ENCODE data around the gene NDUFA9. TPM values are rescaled to one million over a fixed set of nuclear protein-coding genes. Genes with fewer than 3 reads are reported as not detected.

NDUFA9 gene
- total RNA-seq, 1 experiment from 2014 or later: 110 TPM

DNA sequence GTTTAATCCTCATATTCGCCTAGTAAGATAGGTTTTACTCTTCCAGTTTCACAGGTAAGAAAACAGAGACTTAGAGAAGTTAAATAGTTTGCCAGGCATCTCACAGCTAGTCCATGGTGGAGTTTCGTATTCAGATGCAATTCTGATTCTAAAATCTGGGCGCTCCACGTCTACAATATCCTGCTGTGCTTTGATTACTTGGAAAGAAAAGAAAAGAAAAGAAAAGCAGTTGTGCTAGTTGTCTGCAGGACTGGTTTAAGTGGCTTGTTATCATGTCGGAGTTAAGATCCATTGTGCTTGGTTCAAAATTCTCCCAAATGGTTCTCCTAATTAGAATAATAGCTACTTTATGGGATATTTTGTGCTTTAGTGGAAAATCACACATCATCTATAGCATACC is 18.7 kb upstream of the NDUFA9 start:
- no peak for DNase-seq (ENCODE audit: unreplicated experiment)
- no peaks in the 10 kb centered on the region for H3K9me3 Mint-ChIP-seq (ENCODE audit: unreplicated experiment)
- H3K4me1 Mint-ChIP-seq (ENCODE audit: insufficient read depth, unreplicated experiment): peaks cover 7% of the 10 kb centered on the region
- TF ChIP-seq, protein P1, sequence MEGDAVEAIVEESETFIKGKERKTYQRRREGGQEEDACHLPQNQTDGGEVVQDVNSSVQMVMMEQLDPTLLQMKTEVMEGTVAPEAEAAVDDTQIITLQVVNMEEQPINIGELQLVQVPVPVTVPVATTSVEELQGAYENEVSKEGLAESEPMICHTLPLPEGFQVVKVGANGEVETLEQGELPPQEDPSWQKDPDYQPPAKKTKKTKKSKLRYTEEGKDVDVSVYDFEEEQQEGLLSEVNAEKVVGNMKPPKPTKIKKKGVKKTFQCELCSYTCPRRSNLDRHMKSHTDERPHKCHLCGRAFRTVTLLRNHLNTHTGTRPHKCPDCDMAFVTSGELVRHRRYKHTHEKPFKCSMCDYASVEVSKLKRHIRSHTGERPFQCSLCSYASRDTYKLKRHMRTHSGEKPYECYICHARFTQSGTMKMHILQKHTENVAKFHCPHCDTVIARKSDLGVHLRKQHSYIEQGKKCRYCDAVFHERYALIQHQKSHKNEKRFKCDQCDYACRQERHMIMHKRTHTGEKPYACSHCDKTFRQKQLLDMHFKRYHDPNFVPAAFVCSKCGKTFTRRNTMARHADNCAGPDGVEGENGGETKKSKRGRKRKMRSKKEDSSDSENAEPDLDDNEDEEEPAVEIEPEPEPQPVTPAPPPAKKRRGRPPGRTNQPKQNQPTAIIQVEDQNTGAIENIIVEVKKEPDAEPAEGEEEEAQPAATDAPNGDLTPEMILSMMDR (IDR thresholded peaks at IDR 0.05; ENCODE audit: unreplicated experiment): no peak
- no peak overlapping the region for H3K27ac Mint-ChIP-seq (ENCODE audit: low read depth, unreplicated experiment)
- H3K27me3 Mint-ChIP-seq (ENCODE audit: insufficient read depth, unreplicated experiment): peaks cover 43% of the 10 kb centered on the region
- no peaks in the 10 kb centered on the region for H3K36me3 Mint-ChIP-seq (ENCODE audit: insufficient read depth, unreplicated experiment)
- ChIA-PET POLR2A (no interaction called here), CTCF (interaction anchor here (1.1 kb wide), 1 partner anchor 26 kb away, joined by 5 read pairs; no protein-coding TSS in a partner anchor)
- BruUV-seq (replicated peaks): no TSS peak
- intact Hi-C loops (cut with micrococcal nuclease): no loop called here
- H3K4me3 Mint-ChIP-seq (ENCODE audit: unreplicated experiment): no peak overlapping the region

DNA sequence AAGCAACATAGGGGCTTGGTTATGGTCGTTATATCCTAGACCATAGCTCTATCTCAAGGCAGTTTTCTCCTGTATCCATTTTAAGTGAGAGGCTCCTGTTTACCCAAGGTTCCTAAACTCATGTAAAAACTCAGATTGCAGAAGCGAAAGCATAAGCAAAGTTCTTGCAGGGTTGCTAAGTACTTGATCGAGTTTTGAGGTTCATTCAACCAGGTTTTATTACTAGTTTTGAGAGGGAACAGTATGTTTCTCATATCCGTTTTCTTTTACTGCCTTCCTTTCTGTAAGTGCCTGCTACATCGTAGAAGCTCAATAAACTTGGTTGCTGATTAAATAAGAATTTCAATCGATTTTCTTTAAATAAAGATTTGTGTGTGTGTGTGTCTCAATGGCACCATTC is 5.2 kb upstream of the NDUFA9 start:
- TF ChIP-seq, protein P1 (IDR thresholded peaks at IDR 0.05; ENCODE audit: unreplicated experiment): no peak
- CTCF ChIA-PET: interaction anchor here (0.7 to 2.3 kb wide), 6 partner anchors 8 to 212 kb away, joined by 3 to 5 read pairs (median 3); no protein-coding TSS in a partner anchor
- POLR2A ChIA-PET: interaction anchor here (0.7 to 1.1 kb wide), 2 partner anchors 84 to 771 kb away, joined by 3 to 4 read pairs; partner anchors contain the start of gene PARP11
- H3K27ac Mint-ChIP-seq (ENCODE audit: low read depth, unreplicated experiment): no peak overlapping the region
- no TSS peak for BruUV-seq (replicated peaks)
- DNase-seq (ENCODE audit: unreplicated experiment): no peak
- intact Hi-C loops (cut with micrococcal nuclease): no loop called here
- H3K27me3 Mint-ChIP-seq (ENCODE audit: insufficient read depth, unreplicated experiment): no peaks in the 10 kb centered on the region
- H3K36me3 Mint-ChIP-seq (ENCODE audit: insufficient read depth, unreplicated experiment): no peaks in the 10 kb centered on the region
- H3K4me1 Mint-ChIP-seq (ENCODE audit: insufficient read depth, unreplicated experiment): no peaks in the 10 kb centered on the region
- no peaks in the 10 kb centered on the region for H3K9me3 Mint-ChIP-seq (ENCODE audit: unreplicated experiment)
- H3K4me3 Mint-ChIP-seq (ENCODE audit: unreplicated experiment): no peak overlapping the region

DNA sequence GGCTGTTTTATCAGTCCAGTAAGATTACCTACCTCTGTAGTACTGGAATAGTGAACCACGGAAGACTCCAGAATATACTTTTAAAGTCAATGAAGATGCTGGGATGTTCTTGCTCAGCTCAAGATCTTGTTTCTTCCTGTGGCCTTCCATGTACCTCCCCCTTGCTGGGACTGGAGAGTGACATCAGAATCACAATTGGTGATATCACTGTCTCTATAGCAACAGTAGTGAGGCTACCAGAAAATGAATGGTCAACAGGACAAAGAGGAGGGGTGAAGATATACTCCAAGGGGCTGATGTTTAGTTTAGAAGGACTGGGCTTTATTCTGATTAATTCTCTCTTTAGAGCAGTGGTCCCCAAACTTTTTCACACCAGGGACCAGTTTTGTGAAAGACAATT is 3.9 kb upstream of the NDUFA9 start:
- intact Hi-C loops (cut with micrococcal nuclease): loop anchor here (5.0 kb wide), 1 partner anchor 112 kb away; no protein-coding TSS in a partner anchor
- ChIA-PET CTCF (interaction anchor here (0.6 to 1.5 kb wide), 2 partner anchors 10 to 66 kb away, joined by 3 to 4 read pairs; no protein-coding TSS in a partner anchor), POLR2A (interaction anchor here (1.1 kb wide), 1 partner anchor 85 kb away, joined by 4 read pairs; no protein-coding TSS in a partner anchor)
- DNase-seq (ENCODE audit: unreplicated experiment): no peak
- Mint-ChIP-seq H3K27ac (ENCODE audit: low read depth, unreplicated experiment) (no peak overlapping the region), H3K9me3 (ENCODE audit: unreplicated experiment) (no peaks in the 10 kb centered on the region), H3K27me3 (ENCODE audit: insufficient read depth, unreplicated experiment) (no peaks in the 10 kb centered on the region), H3K36me3 (ENCODE audit: insufficient read depth, unreplicated experiment) (no peaks in the 10 kb centered on the region), H3K4me3 (ENCODE audit: unreplicated experiment) (no peak overlapping the region), H3K4me1 (ENCODE audit: insufficient read depth, unreplicated experiment) (peaks cover 8% of the 10 kb centered on the region)
- no TSS peak for BruUV-seq (replicated peaks)
- TF ChIP-seq, protein P1 (IDR thresholded peaks at IDR 0.05; ENCODE audit: unreplicated experiment): no peak

DNA sequence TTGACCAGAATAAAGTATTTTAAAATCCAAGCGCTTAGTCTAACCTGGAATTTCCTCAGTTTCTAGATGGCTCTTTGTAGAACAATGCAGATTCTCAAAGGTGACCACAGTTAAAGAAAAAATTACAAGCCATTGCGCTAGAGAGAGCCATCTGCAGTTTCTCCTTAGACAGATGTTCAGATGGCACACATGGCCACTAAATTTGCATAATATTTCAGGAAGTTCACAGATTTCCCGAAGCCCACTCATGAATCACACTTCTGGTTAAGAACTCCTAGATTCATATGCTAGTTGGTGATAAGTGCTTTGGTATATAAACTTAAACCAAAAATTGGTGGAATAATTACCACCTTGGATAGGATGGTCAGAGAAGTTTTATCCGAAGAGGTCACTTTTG is 812 bp upstream of the NDUFA9 start:
- TF ChIP-seq, protein P1 (IDR thresholded peaks at IDR 0.05; ENCODE audit: unreplicated experiment): no peak
- no TSS peak for BruUV-seq (replicated peaks)
- no peaks in the 10 kb centered on the region for H3K9me3 Mint-ChIP-seq (ENCODE audit: unreplicated experiment)

More for the DNA sequence above, 812 bp upstream of the NDUFA9 start:
- Mint-ChIP-seq H3K4me3 (ENCODE audit: unreplicated experiment) (peak overlapping the region; percentile 97), H3K36me3 (ENCODE audit: insufficient read depth, unreplicated experiment) (no peaks in the 10 kb centered on the region), H3K27me3 (ENCODE audit: insufficient read depth, unreplicated experiment) (no peaks in the 10 kb centered on the region), H3K27ac (ENCODE audit: low read depth, unreplicated experiment) (peak overlapping the region; percentile 99), H3K4me1 (ENCODE audit: insufficient read depth, unreplicated experiment) (peaks cover 29% of the 10 kb centered on the region)
- POLR2A ChIA-PET: interaction anchor here (0.6 to 2.5 kb wide), 12 partner anchors 15 to 372 kb away, joined by 3 to 30 read pairs (median 4); partner anchors contain the start of gene RAD51AP1
- CTCF ChIA-PET: interaction anchor here (0.6 to 2.9 kb wide), 3 partner anchors 43 to 1818 kb away, joined by 3 to 17 read pairs (median 7); no protein-coding TSS in a partner anchor
- no peak for DNase-seq (ENCODE audit: unreplicated experiment)
- intact Hi-C loops (cut with micrococcal nuclease): loop anchor here (5.0 kb wide), 1 partner anchor 109 kb away; no protein-coding TSS in a partner anchor

Data from MCF 10A (cell line).